ELR (cell line): ENCODE results near the gene SMNDC1.
"Not testable (repeated sequence)": the region's sequence is repeated elsewhere in the genome, so short reads cannot be mapped to it uniquely, and the experiment has no call there.

Source experiments
- DNase-seq: peaks from one replicate; pipeline ENCODE4 v3.0.0-alpha.2; 2015; ENCODE audit warnings: low read depth

Gene SMNDC1

GRCh38 chr10:110304780-110305421 lies at the start of gene SMNDC1:
Gene SMNDC1, minus strand, starts transcription at chr10:110304920. Its CDS starts 1,333 bp downstream, at chr10:110303587.
- peak; percentile 99 for DNase-seq

DNA sequence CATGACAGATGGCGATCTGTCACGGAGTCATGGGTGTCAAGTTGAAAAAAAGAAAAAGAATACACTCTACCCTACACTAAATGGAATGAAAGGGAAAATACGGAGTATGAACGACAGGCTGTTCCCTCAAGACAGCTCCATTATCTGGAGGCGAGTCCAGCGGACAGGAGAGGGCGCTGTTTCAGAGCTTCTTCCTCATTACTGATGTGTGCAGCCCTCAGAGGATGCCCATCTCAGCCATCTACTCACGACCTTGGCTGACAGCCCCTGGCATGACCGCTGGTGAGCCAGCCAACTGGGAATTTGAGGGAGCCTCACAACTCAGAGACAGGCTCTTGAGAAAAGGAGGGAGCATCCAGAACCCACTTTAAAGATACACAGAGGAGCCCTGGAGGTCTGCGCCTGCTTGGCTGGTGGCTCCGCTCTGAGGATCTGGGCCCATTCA lies 49.6 kb upstream of the SMNDC1 start:
- DNase-seq, result peak; percentile 92

DNA sequence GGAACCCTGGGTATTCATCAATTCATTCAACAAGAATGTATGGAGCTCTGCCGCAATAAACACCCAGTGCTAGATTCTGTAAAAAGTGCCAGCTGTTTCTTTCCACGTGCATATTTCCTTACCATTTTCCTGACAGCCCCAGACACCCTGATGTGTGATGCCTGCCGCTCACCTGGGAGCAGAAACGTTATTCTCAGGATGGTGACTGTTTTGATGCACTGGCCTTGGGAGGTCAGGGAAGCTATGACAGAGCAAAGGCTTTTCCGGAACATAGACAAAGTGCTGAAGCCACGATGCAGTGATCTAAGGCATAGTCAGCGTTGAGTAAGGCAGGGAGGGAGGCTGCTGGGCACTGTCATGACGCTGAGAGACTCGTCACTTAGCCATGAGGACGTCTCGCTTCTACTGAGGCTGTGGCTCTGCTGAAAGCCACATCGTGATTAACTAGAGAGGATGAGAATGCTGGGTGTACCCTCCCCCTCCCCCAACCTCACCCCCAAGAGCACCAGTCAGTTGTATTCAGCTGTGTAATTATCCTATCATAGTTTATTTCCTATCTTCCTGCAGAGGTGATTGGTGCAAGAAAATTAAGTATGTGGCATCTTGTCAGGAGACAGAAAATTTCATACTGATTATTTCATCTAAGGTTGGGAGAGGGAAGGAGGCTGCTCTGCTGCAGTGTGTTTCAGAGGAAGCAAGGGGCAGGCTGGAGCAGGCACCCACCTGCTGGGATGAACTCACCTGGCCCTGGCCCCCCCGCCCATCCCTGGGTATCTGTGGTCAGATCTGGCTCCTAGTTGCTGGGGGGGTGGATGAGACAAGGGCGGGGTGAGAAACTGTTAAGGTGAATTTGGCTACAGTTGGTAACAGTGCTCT lies 48.8 kb upstream of the SMNDC1 start:
- peak; percentile 99 for DNase-seq

DNA sequence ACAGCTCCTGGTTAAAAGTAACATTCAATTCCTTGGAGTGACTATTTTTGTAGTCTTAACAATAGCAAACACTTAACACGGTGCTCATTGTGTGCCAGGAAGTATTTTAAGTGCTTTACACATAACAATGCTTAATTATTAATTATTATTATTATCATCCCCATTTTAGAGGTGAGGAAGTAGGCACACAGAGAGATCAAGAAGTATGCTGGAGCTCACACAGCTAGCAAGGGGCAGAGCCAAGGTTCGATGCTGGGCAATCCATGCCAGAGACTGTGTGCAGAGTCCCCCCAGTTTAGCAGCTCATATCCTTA lies 48.2 kb upstream of the SMNDC1 start:
- no peak for DNase-seq

GRCh38 chr10:110350812-110351211 lies 46.1 kb upstream of the SMNDC1 start:
- peak; percentile 22 for DNase-seq

DNA sequence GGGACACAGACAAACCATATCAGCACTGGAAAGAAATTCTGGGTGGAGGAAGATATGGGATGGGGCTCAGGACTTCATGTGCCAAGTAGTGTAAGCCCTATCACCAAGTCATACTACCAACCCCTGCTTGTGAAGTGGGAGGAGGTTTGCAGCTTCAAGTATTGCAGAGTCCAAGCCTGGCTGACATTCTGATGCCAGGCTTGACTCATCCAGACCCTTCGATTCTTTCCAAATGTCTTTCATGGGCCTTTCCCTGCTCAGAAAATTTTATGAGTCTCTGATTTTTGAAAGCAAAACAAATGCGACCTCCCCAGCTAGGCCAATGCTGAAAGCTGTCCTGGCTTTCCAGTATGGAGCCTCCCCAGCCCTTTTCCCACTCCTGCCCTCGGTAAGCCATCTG lies 45.1 kb upstream of the SMNDC1 start:
- no peak for DNase-seq

DNA sequence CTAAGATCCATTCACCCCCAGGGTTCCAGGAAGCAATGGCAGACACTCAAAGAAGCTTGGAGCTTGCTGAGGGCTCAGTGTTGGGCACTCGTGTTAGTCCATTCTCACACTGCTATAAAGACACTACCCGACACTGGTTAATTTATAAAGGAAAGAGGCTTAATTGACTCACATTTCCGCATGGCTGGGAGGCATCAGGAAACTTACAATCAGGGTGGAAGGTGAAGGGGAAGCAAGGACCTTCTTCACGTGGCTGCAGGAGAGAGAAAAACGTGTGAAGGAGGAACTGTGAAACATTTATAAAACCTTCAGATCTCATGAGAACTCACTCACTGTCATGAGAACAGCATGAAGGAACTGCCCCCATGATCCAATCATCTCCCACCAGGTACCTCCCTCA lies 44.7 kb upstream of the SMNDC1 start:
- no peak for DNase-seq

GRCh38 chr10:110348336-110348735 lies 43.6 kb upstream of the SMNDC1 start:
- no peak for DNase-seq

DNA sequence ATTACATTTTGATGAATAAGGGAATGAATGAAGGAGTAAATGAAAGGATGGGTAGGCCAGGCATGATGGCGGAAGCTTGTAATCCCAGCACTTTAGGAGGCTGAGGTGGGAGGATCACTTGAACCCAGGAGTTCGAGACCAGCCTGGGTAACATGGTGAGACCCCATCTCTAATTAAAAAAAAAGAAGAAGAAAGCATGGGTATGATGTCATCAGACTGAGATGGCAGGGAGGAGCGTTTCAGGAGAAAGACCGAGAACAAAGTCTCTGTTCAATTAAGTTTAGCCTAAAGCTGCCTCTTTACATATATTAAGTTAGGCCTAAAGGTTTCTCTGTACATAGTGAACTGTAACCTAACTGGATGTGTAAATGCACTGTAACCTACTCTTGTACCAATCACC lies 42.2 kb upstream of the SMNDC1 start:
- DNase-seq, result no peak

GRCh38 chr10:110345286-110345685 lies 40.6 kb upstream of the SMNDC1 start:
- no peak for DNase-seq

- no peak for DNase-seq
Observed at GRCh38 chr10:110344622-110345021, 39.9 kb upstream of the SMNDC1 start.

GRCh38 chr10:110343947-110344346 lies 39.2 kb upstream of the SMNDC1 start:
- DNase-seq, result no peak

- DNase-seq, result no peak
Observed at GRCh38 chr10:110340816-110341215, 36.1 kb upstream of the SMNDC1 start.

- DNase-seq, result no peak
Observed at GRCh38 chr10:110340122-110340521, 35.4 kb upstream of the SMNDC1 start.

DNA sequence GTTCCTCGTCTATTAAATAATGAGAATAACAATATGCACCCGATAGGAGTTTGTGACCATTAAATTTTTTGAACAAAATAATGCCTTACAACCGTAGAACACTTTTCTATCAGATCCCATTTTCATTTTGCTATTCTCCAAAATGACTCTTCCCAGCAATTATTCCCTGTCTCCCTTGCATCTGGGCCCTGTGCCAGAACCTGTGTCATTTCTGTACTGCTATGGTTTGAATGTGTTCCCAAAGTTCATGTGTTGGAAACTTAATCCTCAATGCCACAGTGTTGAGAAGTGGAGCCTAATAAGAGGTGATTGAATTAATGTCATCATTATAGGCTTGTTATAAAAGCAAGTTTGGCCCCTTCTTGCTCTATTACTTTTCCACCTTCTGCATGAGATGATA lies 33.2 kb upstream of the SMNDC1 start:
- peak; percentile 62 for DNase-seq

GRCh38 chr10:110337401-110337800 lies 32.7 kb upstream of the SMNDC1 start:
- DNase-seq, result no peak

DNA sequence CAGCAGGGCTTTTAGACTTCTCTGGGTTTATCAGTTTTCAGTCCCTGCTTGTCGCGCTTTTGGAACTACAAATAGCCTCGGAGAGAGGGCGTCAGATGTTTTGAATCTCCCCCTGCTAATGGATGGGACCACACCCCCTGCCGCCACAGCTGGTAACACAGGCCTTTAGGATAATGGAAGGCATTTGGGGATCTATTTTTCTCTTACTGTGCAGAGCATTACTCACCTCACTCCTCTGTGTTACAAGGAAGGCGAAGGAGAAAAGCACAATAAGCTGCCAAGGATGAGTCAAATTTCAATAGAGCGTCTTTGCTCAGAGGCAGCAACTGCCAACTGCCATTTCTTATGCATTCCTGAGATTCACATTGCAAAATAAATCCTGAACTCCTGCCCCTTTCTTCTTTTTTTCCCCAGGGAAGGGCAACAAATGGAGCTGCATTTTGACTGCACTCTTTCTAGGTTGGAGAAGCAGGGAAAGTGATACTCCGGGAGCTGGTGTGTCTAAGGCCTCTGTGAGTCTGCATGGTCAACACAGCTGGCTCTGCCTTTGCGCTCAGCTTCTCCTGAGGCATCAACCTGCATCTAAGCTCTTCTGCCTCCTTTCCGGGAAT lies 31.5 kb upstream of the SMNDC1 start:
- peak; percentile 97 for DNase-seq

DNA sequence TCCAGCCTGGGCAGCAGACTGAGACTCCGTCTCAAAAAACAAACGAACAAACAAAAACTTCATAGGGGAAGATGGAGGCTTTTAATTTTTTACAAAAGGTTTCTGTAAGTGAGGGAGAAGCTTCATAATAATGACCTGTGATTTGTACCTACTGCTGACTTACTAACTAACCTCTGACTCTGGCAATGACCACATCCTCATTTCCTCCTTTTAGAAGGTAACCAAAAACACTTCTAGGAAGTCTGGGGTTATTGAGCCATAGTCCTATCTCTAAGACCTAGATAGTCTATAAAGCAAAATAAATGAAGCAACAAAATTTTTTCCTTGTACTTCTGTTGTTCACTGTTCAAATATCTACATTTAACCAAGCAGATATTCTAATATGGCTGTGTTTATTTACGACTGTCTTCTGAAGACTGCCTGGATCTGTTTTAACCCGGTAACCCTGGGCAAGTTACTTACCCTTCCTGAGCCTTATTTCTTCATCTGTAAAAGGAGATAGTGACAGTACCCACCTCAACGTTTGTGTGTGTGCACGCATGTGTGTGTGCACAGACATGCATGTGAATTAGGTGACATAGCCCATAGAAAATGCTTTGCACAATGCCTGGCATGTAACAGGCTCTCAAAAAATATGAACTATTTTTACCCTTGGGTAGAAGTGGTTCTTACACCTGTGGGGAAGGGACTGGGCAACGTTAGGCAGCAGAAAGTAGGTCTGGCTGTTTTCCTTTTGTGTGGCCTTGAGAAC lies 30.8 kb upstream of the SMNDC1 start:
- peak; percentile 34 for DNase-seq

DNA sequence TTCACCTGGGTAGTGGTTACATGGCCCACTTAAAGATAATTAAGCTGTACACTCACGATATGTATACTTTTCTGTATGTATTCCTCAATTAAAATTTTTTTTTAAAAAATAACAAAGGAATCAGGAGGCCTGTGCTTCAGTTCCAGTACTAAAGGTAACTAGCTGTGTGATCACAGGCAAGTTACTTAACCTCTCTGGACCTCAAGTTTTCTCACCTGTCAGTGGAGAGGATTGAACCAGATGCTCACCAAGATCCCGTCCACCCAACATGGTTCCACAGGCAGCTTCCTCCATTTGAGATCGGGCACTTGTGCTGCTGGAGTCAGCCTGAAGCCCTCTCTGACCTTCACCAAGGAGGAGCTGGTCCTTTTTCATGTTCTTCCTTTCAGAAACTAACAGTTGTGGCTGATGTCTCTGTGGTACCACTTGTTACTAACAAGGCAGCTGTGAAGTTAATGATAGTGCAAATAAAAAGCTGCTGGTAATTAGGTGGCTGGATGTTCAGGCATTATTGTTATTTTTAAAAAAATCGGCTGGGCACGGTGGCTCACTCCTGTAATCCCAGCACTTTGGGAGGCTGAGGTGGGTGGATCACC lies 29.4 kb upstream of the SMNDC1 start:
- no peak for DNase-seq

DNA sequence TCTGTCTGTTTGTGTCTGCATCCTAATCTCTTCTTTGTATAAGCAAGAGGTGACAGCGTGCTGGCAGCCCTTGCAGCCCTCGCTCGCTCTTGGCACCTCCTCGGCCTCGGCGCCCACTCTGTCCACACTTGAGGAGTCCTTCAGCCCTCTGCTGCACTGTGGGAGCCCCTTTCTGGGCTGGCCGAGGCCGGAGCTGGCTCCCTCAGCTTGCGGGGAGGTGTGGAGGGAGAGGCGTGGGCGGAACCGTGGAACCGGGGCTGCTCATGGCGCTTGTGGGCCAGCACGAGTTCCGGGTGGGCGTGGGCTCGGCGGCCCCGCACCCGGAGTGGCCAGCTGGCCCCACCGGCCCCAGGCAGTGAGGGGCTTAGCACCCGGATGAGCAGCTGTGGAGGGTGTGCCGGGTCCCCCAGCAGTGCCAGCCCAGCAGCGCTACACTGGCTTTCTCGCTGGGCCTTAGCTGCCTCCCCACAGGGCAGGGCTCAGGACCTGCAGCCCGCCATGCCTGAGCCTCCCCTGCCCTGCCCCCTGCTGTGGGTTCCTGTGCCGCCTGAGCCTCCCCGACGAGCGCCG lies 26.6 kb upstream of the SMNDC1 start:
- DNase-seq, result not testable (repeated sequence)

- DNase-seq, result no peak
Observed at GRCh38 chr10:110330675-110331074, 26.0 kb upstream of the SMNDC1 start.
